ENCODE measurements around the gene NRDC. TPM values are rescaled to one million over a fixed set of nuclear protein-coding genes. Genes with fewer than 3 reads are reported as not detected.

NRDC gene
- total and polyA plus RNA-seq, 2 of the 8 experiments (the other 6 are each of a cell fraction or from before 2014, with no cell fraction given): 70.2 to 182 TPM

GRCh38 chr1:51744506-51745303, 133.8 kb downstream of the NRDC start:
- H4K5ac ChIP-seq (ENCODE audit: insufficient read length, low read depth, low read length): no peak overlapping the region
- no peaks in the 10 kb centered on the region for H3K9me3 ChIP-seq (ENCODE audit: insufficient read depth in 2 of 2, low read depth in 1 of 2, low read length in 1 of 2)
- no peak overlapping the region for H2AK5ac ChIP-seq (ENCODE audit: low read depth, low read length)
- H3K4me3 ChIP-seq (ENCODE audit: extremely low read depth in 1 of 4, insufficient read depth in 2 of 4, low read depth in 3 of 4, low read length in 4 of 4): no peak overlapping the region
- no peaks in the 10 kb centered on the region for H3K27me3 ChIP-seq (replicated peaks in 1 of 4; ENCODE audit: control insufficient read depth in 3 of 4, extremely low read depth in 1 of 4, insufficient read depth in 3 of 4, low read length in 3 of 4)
- no peak overlapping the region for H3K27ac ChIP-seq (ENCODE audit: low read depth, low read length)
- no peaks in the 10 kb centered on the region; the same call in 1 of the 2 replicates for H3K23me2 ChIP-seq (ENCODE audit: low read depth, low read length)
- no peak overlapping the region for H4K91ac ChIP-seq (replicated peaks; ENCODE audit: insufficient read length, low read length)
- H2BK5ac ChIP-seq (ENCODE audit: low read depth, low read length): no peak overlapping the region
- H2BK20ac ChIP-seq (ENCODE audit: low read length): no peak overlapping the region
- H3K23ac ChIP-seq (ENCODE audit: insufficient read length): no peak overlapping the region
- H3K36me3 ChIP-seq (ENCODE audit: control insufficient read depth in 2 of 4, insufficient read depth in 4 of 4, low read length in 3 of 4): no peaks in the 10 kb centered on the region; a peak in 1 of 8 replicates
- H3K4ac ChIP-seq (replicated peaks; ENCODE audit: insufficient read length, low read depth, low read length): no peak overlapping the region
- H3K79me1 ChIP-seq (ENCODE audit: low read depth, low read length): no peaks in the 10 kb centered on the region; the same call in 1 of the 2 replicates
- H3K4me2 ChIP-seq (ENCODE audit: insufficient read depth in 1 of 2, low read depth in 2 of 2, low read length in 2 of 2): no peak overlapping the region
- no peaks in the 10 kb centered on the region; a peak in 1 of 7 replicates for H3K4me1 ChIP-seq (replicated peaks in 1 of 4; ENCODE audit: control insufficient read depth in 3 of 4, insufficient read depth in 4 of 4, low read length in 3 of 4)
- ChIA-PET POLR2A (ENCODE audit: partially characterized antibody) (no interaction called here), CTCF (ENCODE audit: partially characterized antibody) (no interaction called here)
- FAIRE-seq: peak; percentile 57
- DNase-seq (ENCODE audit: low read depth in 1 of 2, low spot score in 2 of 2): no peak
- H3K9ac ChIP-seq (replicated peaks in 1 of 4; ENCODE audit: extremely low read depth in 1 of 4, low read depth in 3 of 4, low read length in 3 of 4): no peak overlapping the region
- no peaks in the 10 kb centered on the region for H4K20me1 ChIP-seq (replicated peaks in 1 of 2; ENCODE audit: control insufficient read depth in 1 of 2, insufficient read depth in 2 of 2, low read length in 2 of 2)
- H2BK120ac ChIP-seq (replicated peaks; ENCODE audit: low read depth, low read length): no peak overlapping the region
- H3K18ac ChIP-seq (ENCODE audit: extremely low read depth, low read length): no peak overlapping the region
- H2BK12ac ChIP-seq (ENCODE audit: low read depth, low read length): no peak overlapping the region
- H3K56ac ChIP-seq (replicated peaks; ENCODE audit: insufficient read length, low read depth, low read length): no peak overlapping the region
- H3K79me2 ChIP-seq (ENCODE audit: control insufficient read depth in 1 of 2, insufficient read depth in 2 of 2, low read length in 2 of 2): peaks cover 0 to 8% of the 10 kb centered on the region in 2 experiments; a peak in 2 of 4 replicates
- no peak overlapping the region for H2AFZ ChIP-seq (ENCODE audit: low read length)
- no peak overlapping the region for H2BK15ac ChIP-seq (ENCODE audit: low read length)
- 75% methylated on average over 4 of the region's 4 CpGs; no CpG with 5 or more reads in 1 of the 2 experiments for WGBS, 2 experiments (ENCODE audit: extremely low coverage in 1 of 2, insufficient coverage in 1 of 2, insufficient read length in 1 of 2, insufficient replicate concordance in 2 of 2, low coverage in 1 of 2, low lambda C conversion rate in 2 of 2, missing lambda C conversion rate in 1 of 2)
- no peak overlapping the region for H4K8ac ChIP-seq (ENCODE audit: extremely low read depth, insufficient read depth, low read length)
- H3K14ac ChIP-seq (ENCODE audit: insufficient read length): no peak overlapping the region
- TF ChIP-seq KDM4A (IDR thresholded peaks at IDR 0.05; ENCODE audit: low read depth, low read length, severe bottlenecking) (no peak), HDAC6 (IDR thresholded peaks at IDR 0.05; ENCODE audit: low read depth, low read length) (no peak), KDM1A (IDR thresholded peaks at IDR 0.05; ENCODE audit: borderline replicate concordance, low read length) (no peak), TEAD4 (IDR thresholded peaks at IDR 0.05; ENCODE audit: low read depth, low read length) (no peak), TCF12 (IDR thresholded peaks at IDR 0.05; ENCODE audit: low read depth, low read length) (no peak), SP4 (IDR thresholded peaks at IDR 0.05; ENCODE audit: low read length) (no peak), SIRT6 (IDR thresholded peaks at IDR 0.05; ENCODE audit: low read length) (no peak)

Measured in H1 (cell line).